Neural cell (in vitro differentiated cells): ENCODE results near the gene REC8. TPM values are rescaled to one million over a fixed set of nuclear protein-coding genes. Genes with fewer than 3 reads are reported as not detected.

ENCODE experiments used
- H2AFZ ChIP-seq: fragments of 200-600, 300-800 bp; sonication (generic), shearing (Covaris generic); 2 replicates; pipeline ENCODE4 v1.6.0; 2014; ENCODE audit warnings: low read depth, mild to moderate bottlenecking, antibody characterized with exemption, low read length, moderate library complexity
- H3F3A ChIP-seq: fragments of 200-600 bp; shearing (Covaris generic); 2 replicates; pipeline ENCODE4 v1.6.1; 2016; ENCODE audit warnings: mild to moderate bottlenecking, moderate library complexity, mixed read lengths, antibody characterized with exemption, low read length; ENCODE audit not compliant: insufficient read depth, poor library complexity, severe bottlenecking
- H3K27ac ChIP-seq: fragments of 200-600, 300-800 bp; sonication (generic), shearing (Covaris generic); 2 replicates; pipeline ENCODE4 v1.5.1; 2014; ENCODE audit warnings: mild to moderate bottlenecking, low read length, moderate library complexity
- H3K27me3 ChIP-seq: fragments of 300-800, 200-600 bp; sonication (generic), shearing (Covaris generic); 2 replicates; pipeline ENCODE4 v1.6.0; 2014; ENCODE audit warnings: mild to moderate bottlenecking, low read depth, low read length, moderate library complexity; ENCODE audit not compliant: insufficient read depth
- H3K36me3 ChIP-seq: fragments of 300-800, 200-600 bp; sonication (generic), shearing (Covaris generic); 2 replicates; pipeline ENCODE4 v1.5.1; 2014; ENCODE audit warnings: mild to moderate bottlenecking, antibody characterized with exemption, low read length, moderate library complexity; ENCODE audit not compliant: insufficient read depth
- H3K4me2 ChIP-seq: fragments of 300-800, 200-600 bp; sonication (generic), shearing (Covaris generic); 2 replicates; pipeline ENCODE4 v1.6.0; 2014; ENCODE audit warnings: mild to moderate bottlenecking, low read length
- H3K4me3 ChIP-seq: fragments of 300-800, 200-600 bp; sonication (generic), shearing (Covaris generic); 2 replicates; pipeline ENCODE4 v1.5.1; 2014; ENCODE audit warnings: mild to moderate bottlenecking, low read length, moderate library complexity
- H3K79me2 ChIP-seq: fragments of 200-600 bp; shearing (Covaris generic); replicated peaks from 2 replicates; pipeline ENCODE4 v1.6.0; 2014; ENCODE audit warnings: mild to moderate bottlenecking, low read length, moderate library complexity; ENCODE audit not compliant: insufficient read depth
- H3K9ac ChIP-seq: fragments of 300-800, 200-600 bp; sonication (generic), shearing (Covaris generic); 2 replicates; pipeline ENCODE4 v1.6.1; 2016; ENCODE audit warnings: mild to moderate bottlenecking, low read length, mixed read lengths
- H3K9me2 ChIP-seq: fragments of 200-600 bp; shearing (Covaris generic); 2 replicates; pipeline ENCODE4 v1.6.1; 2016; ENCODE audit warnings: mild to moderate bottlenecking, low read length, mixed read lengths; ENCODE audit not compliant: insufficient read depth
- H3K9me3 ChIP-seq: fragments of 200-600, 300-800 bp; sonication (generic), shearing (Covaris generic); 2 replicates; pipeline ENCODE4 v1.6.1; 2016; ENCODE audit warnings: mild to moderate bottlenecking, mixed run types, low read length, moderate library complexity, mixed read lengths
- H4K20me1 ChIP-seq: fragments of 200-600 bp; shearing (Covaris generic); 2 replicates; pipeline ENCODE4 v1.6.1; 2016; ENCODE audit warnings: mild to moderate bottlenecking, mixed run types; ENCODE audit not compliant: insufficient read depth
- CTCF ChIP-seq: fragments of 450-650 bp; IDR thresholded peaks from 2 replicates; pipeline ENCODE4 v1.5.1; 2014; ENCODE audit warnings: antibody characterized with exemption, mild to moderate bottlenecking, moderate library complexity; ENCODE audit not compliant: poor library complexity, severe bottlenecking
- EP300 ChIP-seq: fragments of 450-650 bp; conservative IDR thresholded peaks from 2 replicates; pipeline ENCODE4 v1.6.1; 2014; ENCODE audit warnings: antibody characterized with exemption, mild to moderate bottlenecking, moderate library complexity; ENCODE audit not compliant: poor library complexity, severe bottlenecking
- EZH2 ChIP-seq: fragments of 200-600, 300-800 bp; shearing (Covaris generic), sonication (generic); IDR thresholded peaks from 2 replicates; pipeline ENCODE4 v1.6.1; 2014; ENCODE audit warnings: antibody characterized with exemption, low read length, borderline replicate concordance, mild to moderate bottlenecking; ENCODE audit not compliant: insufficient read depth, poor library complexity, severe bottlenecking
- MXI1 ChIP-seq: fragments of 450-650 bp; conservative IDR thresholded peaks from 2 replicates; pipeline ENCODE4 v1.6.1; 2014; ENCODE audit warnings: antibody characterized with exemption, mild to moderate bottlenecking; ENCODE audit not compliant: poor library complexity, severe bottlenecking
- POLR2AphosphoS5 ChIP-seq: IDR thresholded peaks from 2 replicates; pipeline ENCODE4 v1.6.1; 2012
- RAD21 ChIP-seq: fragments of 450-650 bp; conservative IDR thresholded peaks from 2 replicates; pipeline ENCODE4 v1.6.1; 2014; ENCODE audit warnings: antibody characterized with exemption, mild to moderate bottlenecking, moderate library complexity
- REST ChIP-seq: IDR thresholded peaks from 2 replicates; pipeline ENCODE4 v1.6.1; 2012; ENCODE audit warnings: borderline replicate concordance
- SMC3 ChIP-seq: fragments of 450-650 bp; conservative IDR thresholded peaks from 2 replicates; pipeline ENCODE4 v1.6.1; 2014; ENCODE audit warnings: antibody characterized with exemption, mild to moderate bottlenecking, moderate library complexity; ENCODE audit not compliant: poor library complexity
- TAF1 ChIP-seq: IDR thresholded peaks from 2 replicates; pipeline ENCODE4 v1.6.1; 2012; ENCODE audit warnings: low read depth
- polyA plus RNA-seq: library from polyadenylated mRNA; depleted of rRNA; stranded (reverse); fragments of >200 nt; gene quantifications from 2 replicates; pipeline ENCODE4 v1.2.3, GENCODE V29; 2014

REC8 gene
- polyA plus RNA-seq, 1 donor from 2014 or later = 18.5 TPM

- Histone ChIP-seq H3F3A (no peaks in the 10 kb centered on the region), H2AFZ (no peak overlapping the region), H3K9me3 (no peaks in the 10 kb centered on the region), H3K36me3 (no peaks in the 10 kb centered on the region), H3K9me2 (no peaks in the 10 kb centered on the region), H3K4me2 (no peak overlapping the region), H3K27me3 (no peaks in the 10 kb centered on the region), H3K27ac (no peak overlapping the region), H4K20me1 (no peaks in the 10 kb centered on the region), H3K9ac (no peak overlapping the region), H3K79me2 (no peaks in the 10 kb centered on the region), H3K4me3 (no peak overlapping the region)
- no peak for TF ChIP-seq EZH2
- TF ChIP-seq SMC3 = no peak
- TF ChIP-seq EP300 = no peak
- no peak for TF ChIP-seq REST
- TF ChIP-seq TAF1 = no peak
- no peak for TF ChIP-seq POLR2AphosphoS5
- no peak for TF ChIP-seq CTCF
- no peak for TF ChIP-seq RAD21
- TF ChIP-seq MXI1 = no peak
These were observed 11.9 kb upstream of the REC8 start for GRCh38 chr14:24159777-24160498.

GRCh38 chr14:24160499-24160849 is 11.4 kb upstream of the REC8 start:
- Histone ChIP-seq H3K79me2 (no peaks in the 10 kb centered on the region), H3K9me3 (no peaks in the 10 kb centered on the region), H3F3A (no peaks in the 10 kb centered on the region), H3K9me2 (no peaks in the 10 kb centered on the region), H3K4me3 (no peak overlapping the region), H3K36me3 (no peaks in the 10 kb centered on the region), H3K27me3 (no peaks in the 10 kb centered on the region), H3K9ac (peak overlapping the region; percentile 34), H3K27ac (no peak overlapping the region), H4K20me1 (no peaks in the 10 kb centered on the region), H2AFZ (no peak overlapping the region), H3K4me2 (no peak overlapping the region)
- no peak for TF ChIP-seq POLR2AphosphoS5
- TF ChIP-seq RAD21 = no peak
- no peak for TF ChIP-seq CTCF
- no peak for TF ChIP-seq REST
- TF ChIP-seq SMC3 = no peak
- TF ChIP-seq EP300 = no peak
- TF ChIP-seq EZH2 = no peak
- TF ChIP-seq MXI1 = no peak
- TF ChIP-seq TAF1 = no peak
